ENCODE measurements around the gene DENND1B. TPM values are rescaled to one million over a fixed set of nuclear protein-coding genes. Genes with fewer than 3 reads are reported as not detected.
A peak's percentile ranks its signal among the peaks of the same experiment; 100 is the strongest.

The DENND1B gene
- total and polyA plus RNA-seq, 9 of the 15 experiments (the other 6 are each of a cell fraction or from before 2014, with no cell fraction given): 2.1 to 12.1 (median 7.5) TPM

DNA sequence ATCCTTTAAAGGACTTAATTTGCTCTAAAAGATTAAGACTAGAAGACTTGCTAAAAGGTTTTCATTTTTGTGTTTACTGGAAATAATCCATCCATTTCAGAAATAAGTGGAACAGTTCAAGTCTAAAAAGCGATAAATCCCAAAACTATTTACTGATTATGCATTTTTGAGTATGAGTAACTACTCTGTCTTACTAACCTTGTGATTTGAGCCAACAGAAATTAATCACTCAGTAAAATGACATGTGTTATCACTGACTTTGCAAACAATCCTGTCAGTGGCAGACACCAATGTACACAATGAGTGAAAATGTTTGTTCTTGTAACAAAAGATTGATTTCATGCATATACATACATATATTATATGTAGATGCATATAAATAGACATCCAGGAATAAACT, 218.0 kb downstream of the DENND1B start:
- H3K9me1 ChIP-seq (ENCODE audit: control insufficient read depth, insufficient read depth, low read length): no peaks in the 10 kb centered on the region
- ChIA-PET POLR2A (interaction anchor here (1.4 kb wide), 1 partner anchor 34 kb away, joined by 3 read pairs; no protein-coding TSS in a partner anchor), CTCF (ENCODE audit: low intra/inter-chr PET ratio) (no interaction called here)
- no peak overlapping the region for H3K4me3 ChIP-seq
- no peak for FAIRE-seq
- H3K4me1 ChIP-seq (replicated peaks in 1 of 2; ENCODE audit: control insufficient read depth in 2 of 2, insufficient read depth in 2 of 2, low read length in 2 of 2): no peaks in the 10 kb centered on the region
- H3K27ac ChIP-seq (ENCODE audit: extremely low read depth, low read depth, low read length): no peak overlapping the region
- H4K20me1 ChIP-seq (replicated peaks; ENCODE audit: control insufficient read depth, insufficient read depth, low read length): no peaks in the 10 kb centered on the region
- no peak overlapping the region for H3K9ac ChIP-seq (ENCODE audit: insufficient read depth in 1 of 2, low read depth in 2 of 2, low read length in 2 of 2)
- H2AFZ ChIP-seq (ENCODE audit: low read depth, low read length): no peak overlapping the region
- no peaks in the 10 kb centered on the region for H3K27me3 ChIP-seq (ENCODE audit: control insufficient read depth in 2 of 2, insufficient read depth in 2 of 2, low read length in 2 of 2)
- no peak overlapping the region for H3K4me2 ChIP-seq (ENCODE audit: insufficient read depth, low read length)
- no peaks in the 10 kb centered on the region for H3K36me3 ChIP-seq (ENCODE audit: control insufficient read depth, insufficient read depth, low read length)
- intact Hi-C loops (cut with micrococcal nuclease): no loop called here
- DNase-seq (ENCODE audit: extremely low read depth in 1 of 4, low spot score in 3 of 4): no peak
- WGBS (ENCODE audit: insufficient coverage, low coverage, missing lambda C conversion rate): 12% methylated on average over 1 of the region's 1 CpG
- in situ Hi-C loops (cut with MboI): no loop called here
- no peaks in the 10 kb centered on the region for H3K79me2 ChIP-seq (ENCODE audit: control insufficient read depth, insufficient read depth, low read length)
- H3K9me3 ChIP-seq (replicated peaks; ENCODE audit: control insufficient read depth, insufficient read depth, low read depth, low read length): no peaks in the 10 kb centered on the region
- no peak for ATAC-seq
- BruUV-seq (replicated peaks): no TSS peak
- TF ChIP-seq, protein P1, sequence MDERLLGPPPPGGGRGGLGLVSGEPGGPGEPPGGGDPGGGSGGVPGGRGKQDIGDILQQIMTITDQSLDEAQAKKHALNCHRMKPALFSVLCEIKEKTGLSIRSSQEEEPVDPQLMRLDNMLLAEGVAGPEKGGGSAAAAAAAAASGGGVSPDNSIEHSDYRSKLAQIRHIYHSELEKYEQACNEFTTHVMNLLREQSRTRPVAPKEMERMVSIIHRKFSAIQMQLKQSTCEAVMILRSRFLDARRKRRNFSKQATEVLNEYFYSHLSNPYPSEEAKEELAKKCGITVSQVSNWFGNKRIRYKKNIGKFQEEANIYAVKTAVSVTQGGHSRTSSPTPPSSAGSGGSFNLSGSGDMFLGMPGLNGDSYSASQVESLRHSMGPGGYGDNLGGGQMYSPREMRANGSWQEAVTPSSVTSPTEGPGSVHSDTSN (CRISPR knock-in tag; IDR thresholded peaks at IDR 0.05; ENCODE audit: low read depth): no peak
- TF ChIP-seq, protein P1 (tag; conservative IDR thresholded peaks at IDR 0.05; ENCODE audit: low read depth): peak; percentile 91
- TF ChIP-seq, protein P2, sequence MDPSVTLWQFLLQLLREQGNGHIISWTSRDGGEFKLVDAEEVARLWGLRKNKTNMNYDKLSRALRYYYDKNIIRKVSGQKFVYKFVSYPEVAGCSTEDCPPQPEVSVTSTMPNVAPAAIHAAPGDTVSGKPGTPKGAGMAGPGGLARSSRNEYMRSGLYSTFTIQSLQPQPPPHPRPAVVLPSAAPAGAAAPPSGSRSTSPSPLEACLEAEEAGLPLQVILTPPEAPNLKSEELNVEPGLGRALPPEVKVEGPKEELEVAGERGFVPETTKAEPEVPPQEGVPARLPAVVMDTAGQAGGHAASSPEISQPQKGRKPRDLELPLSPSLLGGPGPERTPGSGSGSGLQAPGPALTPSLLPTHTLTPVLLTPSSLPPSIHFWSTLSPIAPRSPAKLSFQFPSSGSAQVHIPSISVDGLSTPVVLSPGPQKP (CRISPR knock-in tag; IDR thresholded peaks at IDR 0.05): no peak
- TF ChIP-seq FOXJ2 (tag; IDR thresholded peaks at IDR 0.05) (no peak), FOXA3 (CRISPR knock-in tag; conservative IDR thresholded peaks at IDR 0.05 in 1 of 2, IDR thresholded peaks at IDR 0.05 in 1 of 2) (peak in 1 of 2 experiments; percentile 40; a peak in 1 of 4 replicates), ETV1 (tag; conservative IDR thresholded peaks at IDR 0.05; ENCODE audit: low read depth) (no peak), MEIS2 (IDR thresholded peaks at IDR 0.05; ENCODE audit: partially characterized antibody) (peak; percentile 91), RBM39 (optimal IDR thresholded peaks at IDR 0.05; ENCODE audit: low read depth, low read length) (no peak), KAT8 (IDR thresholded peaks at IDR 0.05; ENCODE audit: low read depth) (no peak), KDM1A (IDR thresholded peaks at IDR 0.05) (peak in 1 of 2 experiments; percentile 41; a peak in 1 of 4 replicates), ZBTB1 (CRISPR knock-in tag; IDR thresholded peaks at IDR 0.05; ENCODE audit: borderline replicate concordance, low read depth) (no peak), ZNF77 (CRISPR knock-in tag; IDR thresholded peaks at IDR 0.05) (no peak), KDM2B (CRISPR knock-in tag; IDR thresholded peaks at IDR 0.05) (no peak), MYNN (IDR thresholded peaks at IDR 0.05) (no peak), MYNN (CRISPR knock-in tag; IDR thresholded peaks at IDR 0.05) (no peak)
